HepG2 (cell line): ENCODE data around the gene ALKBH2. TPM values are rescaled to one million over a fixed set of nuclear protein-coding genes. Genes with fewer than 3 reads are reported as not detected.

Experiments used
- ATF1 ChIP-seq: IDR thresholded peaks from 2 replicates; pipeline ENCODE4 v1.6.1; 2016; ENCODE audit warnings: mild to moderate bottlenecking, control low read depth
- CENPX ChIP-seq: sonication (generic); formaldehyde crosslinking; IDR thresholded peaks from 2 replicates; pipeline ENCODE4 v1.9.0; 2021; ENCODE audit warnings: mild to moderate bottlenecking, missing genetic modification reagents, moderate library complexity
- CHCHD3 ChIP-seq: sonication (generic); formaldehyde crosslinking; IDR thresholded peaks from 2 replicates; pipeline ENCODE4 v1.8.0; 2022; ENCODE audit warnings: mild to moderate bottlenecking, missing genetic modification reagents, moderate library complexity
- ETV5 ChIP-seq: IDR thresholded peaks from 2 replicates; pipeline ENCODE4 v1.6.1; 2018; ENCODE audit warnings: missing biosample characterization, missing genetic modification reagents, inconsistent platforms, borderline replicate concordance
- HNRNPH1 ChIP-seq: fragments of 200-400 bp; formaldehyde crosslinking; optimal IDR thresholded peaks from 2 replicates; pipeline ENCODE3; 2017; ENCODE audit warnings: mild to moderate bottlenecking, low read depth, low read length
- KAT7 ChIP-seq: IDR thresholded peaks from 2 replicates; pipeline ENCODE4 v1.6.1; 2018; ENCODE audit warnings: borderline replicate concordance, missing compliant biosample characterization
- KLF13 ChIP-seq: sonication (generic); formaldehyde crosslinking; IDR thresholded peaks from 2 replicates; pipeline ENCODE4 v1.4.0; 2020; ENCODE audit warnings: mild to moderate bottlenecking, missing genetic modification reagents
- MAFG ChIP-seq: sonication (generic); formaldehyde crosslinking; IDR thresholded peaks from 2 replicates; pipeline ENCODE4 v1.5.1; 2020; ENCODE audit warnings: mild to moderate bottlenecking, missing genetic modification reagents
- NR1H2 ChIP-seq: sonication (generic); formaldehyde crosslinking; IDR thresholded peaks from 2 replicates; pipeline ENCODE4 v1.8.1; 2022; ENCODE audit warnings: low read depth, missing genetic modification reagents, borderline replicate concordance
- POLR2A ChIP-seq, 2 experiments: IDR thresholded peaks; 2 replicates each; pipeline ENCODE4 v1.6.1; 2011; ENCODE audit warnings: low read depth in 2 of 2, low read length in 2 of 2, mild to moderate bottlenecking in 1 of 2, moderate library complexity in 1 of 2; ENCODE audit not compliant: insufficient read depth in 1 of 2
- SIX1 ChIP-seq: sonication (generic); formaldehyde crosslinking; IDR thresholded peaks from 2 replicates; pipeline ENCODE4 v1.4.0; 2020; ENCODE audit warnings: missing genetic modification reagents, borderline replicate concordance
- SP140L ChIP-seq: sonication (generic); formaldehyde crosslinking; IDR thresholded peaks from 2 replicates; pipeline ENCODE4 v1.4.0; 2020; ENCODE audit warnings: missing genetic modification reagents, borderline replicate concordance
- SP4 ChIP-seq: sonication (generic); formaldehyde crosslinking; IDR thresholded peaks from 2 replicates; pipeline ENCODE4 v1.8.1; 2023; ENCODE audit warnings: mild to moderate bottlenecking, missing genetic modification reagents
- SRF ChIP-seq: IDR thresholded peaks from 2 replicates; pipeline ENCODE4 v1.6.1; 2011; ENCODE audit warnings: mild to moderate bottlenecking, low read depth, low read length, moderate library complexity
- TCF7L2 ChIP-seq: IDR thresholded peaks from 2 replicates; pipeline ENCODE4 v1.6.1; 2011; ENCODE audit warnings: mild to moderate bottlenecking, low read depth, low read length, moderate library complexity
- ZEB1 ChIP-seq: IDR thresholded peaks from 2 replicates; pipeline ENCODE4 v1.6.1; 2012; ENCODE audit warnings: mild to moderate bottlenecking, low read depth, inconsistent platforms; ENCODE audit not compliant: insufficient replicate concordance
- ZNF20 ChIP-seq: sonication (generic); formaldehyde crosslinking; IDR thresholded peaks from 2 replicates; pipeline ENCODE4 v1.4.0; 2020; ENCODE audit warnings: mild to moderate bottlenecking, moderate library complexity, missing genetic modification reagents
- ZNF335 ChIP-seq: sonication (generic); formaldehyde crosslinking; IDR thresholded peaks from 2 replicates; pipeline ENCODE4 v1.4.0; 2020; ENCODE audit warnings: missing genetic modification reagents
- ZNF354B ChIP-seq: sonication (generic); formaldehyde crosslinking; IDR thresholded peaks from 2 replicates; pipeline ENCODE4 v1.8.0; 2022; ENCODE audit warnings: mild to moderate bottlenecking, missing genetic modification reagents
- ZNF572 ChIP-seq: sonication (generic); formaldehyde crosslinking; IDR thresholded peaks from 2 replicates; pipeline ENCODE4 v1.5.1; 2020; ENCODE audit warnings: mild to moderate bottlenecking, missing genetic modification reagents
- ZNF737 ChIP-seq: sonication (generic); formaldehyde crosslinking; IDR thresholded peaks from 2 replicates; pipeline ENCODE4 v1.5.0; 2020; ENCODE audit warnings: missing genetic modification reagents, mild to moderate bottlenecking, borderline replicate concordance
- ZSCAN25 ChIP-seq: sonication (generic); formaldehyde crosslinking; IDR thresholded peaks from 2 replicates; pipeline ENCODE4 v1.8.0; 2022; ENCODE audit warnings: mild to moderate bottlenecking, missing genetic modification reagents
- polyA plus RNA-seq, 8 experiments: library from polyadenylated mRNA; depleted of rRNA in 3 of 8; stranded (reverse) in 7 of 8; unstranded in 1 of 8; fragments of >200 nt; fragmentation: Illumina TruSeq in 4 of 8; extraction: Trizol in 4 of 8; gene quantifications; 2 replicates each; pipeline versions ENCODE4 v1.2.1 to v1.2.3, GENCODE V29; 2011 to 2016; ENCODE audit warnings: low read depth in 4 of 8, missing spikeins in 1 of 8, mixed read lengths in 1 of 8; ENCODE audit not compliant: insufficient read depth in 1 of 8
- total RNA-seq, 5 experiments: library from RNA; depleted of rRNA; stranded (reverse); fragments of >200 nt; fragmentation: Illumina TruSeq; extraction: Trizol; gene quantifications; 2 replicates each; pipeline ENCODE4 v1.2.3, GENCODE V29; 2016; ENCODE audit warnings: low read depth in 1 of 5
- TF ChIP-seq, protein P1 (sequence below): sonication (generic); formaldehyde crosslinking; IDR thresholded peaks from 2 replicates; pipeline ENCODE4 v1.4.0; 2020; ENCODE audit warnings: missing genetic modification reagents
- TF ChIP-seq, protein P2 (sequence below): sonication (generic); formaldehyde crosslinking; IDR thresholded peaks from 2 replicates; pipeline ENCODE4 v1.8.1; 2023; ENCODE audit warnings: mild to moderate bottlenecking, missing genetic modification reagents
- TF ChIP-seq, protein P3 (sequence below): IDR thresholded peaks from 2 replicates; pipeline ENCODE4 v1.6.1; 2016; ENCODE audit warnings: mild to moderate bottlenecking, missing biosample characterization, missing genetic modification reagents
- TF ChIP-seq, protein P4 (sequence below): IDR thresholded peaks from 2 replicates; pipeline ENCODE4 v1.6.1; 2012; ENCODE audit warnings: inconsistent platforms

Gene ALKBH2
- total and polyA plus RNA-seq, 2 of the 13 experiments (the other 11 are each of a cell fraction or from before 2014, with no cell fraction given): 21.0 to 40.5 TPM

DNA sequence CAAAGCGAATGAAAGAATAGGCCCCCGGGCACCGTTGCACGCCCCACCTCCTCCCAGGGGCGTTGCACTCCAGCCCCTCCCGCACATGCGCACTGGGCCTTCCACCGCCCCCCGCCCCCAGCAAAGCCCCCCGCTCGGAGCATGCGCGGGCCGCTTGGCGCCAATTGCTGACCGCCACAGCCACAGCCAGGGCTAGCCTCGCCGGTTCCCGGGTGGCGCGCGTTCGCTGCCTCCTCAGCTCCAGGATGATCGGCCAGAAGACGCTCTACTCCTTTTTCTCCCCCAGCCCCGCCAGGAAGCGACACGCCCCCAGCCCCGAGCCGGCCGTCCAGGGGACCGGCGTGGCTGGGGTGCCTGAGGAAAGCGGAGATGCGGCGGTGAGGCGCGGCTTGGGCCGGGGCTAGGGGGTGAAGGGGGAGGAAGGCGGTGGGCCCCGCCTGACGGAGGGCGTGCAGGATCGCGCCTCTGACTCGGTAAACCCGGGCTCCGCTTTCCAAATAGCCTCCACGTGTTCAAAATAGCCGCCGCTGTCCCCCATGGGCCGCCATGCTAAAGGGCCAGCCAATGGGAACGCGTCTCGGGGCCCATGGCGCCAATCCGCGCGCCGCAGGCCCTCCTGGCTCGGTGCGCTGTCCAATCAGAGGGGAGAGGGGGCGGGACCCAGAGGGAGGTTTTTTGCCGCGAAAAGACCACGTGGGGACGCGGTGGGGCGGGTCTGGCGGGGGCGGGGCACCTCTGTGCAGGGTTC is 4.3 kb upstream of the ALKBH2 start, which contains the start of gene UNG (continued):
- TF ChIP-seq, protein P1, sequence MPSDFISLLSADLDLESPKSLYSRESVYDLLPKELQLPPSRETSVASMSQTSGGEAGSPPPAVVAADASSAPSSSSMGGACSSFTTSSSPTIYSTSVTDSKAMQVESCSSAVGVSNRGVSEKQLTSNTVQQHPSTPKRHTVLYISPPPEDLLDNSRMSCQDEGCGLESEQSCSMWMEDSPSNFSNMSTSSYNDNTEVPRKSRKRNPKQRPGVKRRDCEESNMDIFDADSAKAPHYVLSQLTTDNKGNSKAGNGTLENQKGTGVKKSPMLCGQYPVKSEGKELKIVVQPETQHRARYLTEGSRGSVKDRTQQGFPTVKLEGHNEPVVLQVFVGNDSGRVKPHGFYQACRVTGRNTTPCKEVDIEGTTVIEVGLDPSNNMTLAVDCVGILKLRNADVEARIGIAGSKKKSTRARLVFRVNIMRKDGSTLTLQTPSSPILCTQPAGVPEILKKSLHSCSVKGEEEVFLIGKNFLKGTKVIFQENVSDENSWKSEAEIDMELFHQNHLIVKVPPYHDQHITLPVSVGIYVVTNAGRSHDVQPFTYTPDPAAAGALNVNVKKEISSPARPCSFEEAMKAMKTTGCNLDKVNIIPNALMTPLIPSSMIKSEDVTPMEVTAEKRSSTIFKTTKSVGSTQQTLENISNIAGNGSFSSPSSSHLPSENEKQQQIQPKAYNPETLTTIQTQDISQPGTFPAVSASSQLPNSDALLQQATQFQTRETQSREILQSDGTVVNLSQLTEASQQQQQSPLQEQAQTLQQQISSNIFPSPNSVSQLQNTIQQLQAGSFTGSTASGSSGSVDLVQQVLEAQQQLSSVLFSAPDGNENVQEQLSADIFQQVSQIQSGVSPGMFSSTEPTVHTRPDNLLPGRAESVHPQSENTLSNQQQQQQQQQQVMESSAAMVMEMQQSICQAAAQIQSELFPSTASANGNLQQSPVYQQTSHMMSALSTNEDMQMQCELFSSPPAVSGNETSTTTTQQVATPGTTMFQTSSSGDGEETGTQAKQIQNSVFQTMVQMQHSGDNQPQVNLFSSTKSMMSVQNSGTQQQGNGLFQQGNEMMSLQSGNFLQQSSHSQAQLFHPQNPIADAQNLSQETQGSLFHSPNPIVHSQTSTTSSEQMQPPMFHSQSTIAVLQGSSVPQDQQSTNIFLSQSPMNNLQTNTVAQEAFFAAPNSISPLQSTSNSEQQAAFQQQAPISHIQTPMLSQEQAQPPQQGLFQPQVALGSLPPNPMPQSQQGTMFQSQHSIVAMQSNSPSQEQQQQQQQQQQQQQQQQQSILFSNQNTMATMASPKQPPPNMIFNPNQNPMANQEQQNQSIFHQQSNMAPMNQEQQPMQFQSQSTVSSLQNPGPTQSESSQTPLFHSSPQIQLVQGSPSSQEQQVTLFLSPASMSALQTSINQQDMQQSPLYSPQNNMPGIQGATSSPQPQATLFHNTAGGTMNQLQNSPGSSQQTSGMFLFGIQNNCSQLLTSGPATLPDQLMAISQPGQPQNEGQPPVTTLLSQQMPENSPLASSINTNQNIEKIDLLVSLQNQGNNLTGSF (CRISPR knock-in tag): no peak
- TF ChIP-seq POLR2A (IDR thresholded peaks at IDR 0.05; ENCODE audit: insufficient read depth in 1 of 2, low read depth in 2 of 2, low read length in 2 of 2): peak; percentile 60 to 75; a peak in 3 of 4 replicates
- TF ChIP-seq NR1H2 (CRISPR knock-in tag): no peak
- TF ChIP-seq SRF: no peak
- TF ChIP-seq, protein P2, sequence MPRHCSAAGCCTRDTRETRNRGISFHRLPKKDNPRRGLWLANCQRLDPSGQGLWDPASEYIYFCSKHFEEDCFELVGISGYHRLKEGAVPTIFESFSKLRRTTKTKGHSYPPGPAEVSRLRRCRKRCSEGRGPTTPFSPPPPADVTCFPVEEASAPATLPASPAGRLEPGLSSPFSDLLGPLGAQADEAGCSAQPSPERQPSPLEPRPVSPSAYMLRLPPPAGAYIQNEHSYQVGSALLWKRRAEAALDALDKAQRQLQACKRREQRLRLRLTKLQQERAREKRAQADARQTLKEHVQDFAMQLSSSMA (CRISPR knock-in tag): no peak
- no peak for TF ChIP-seq ATF1 (CRISPR knock-in tag)
- no peak for TF ChIP-seq MAFG
- no peak for TF ChIP-seq ZEB1
- peak; percentile 84 for TF ChIP-seq SP4 (CRISPR knock-in tag)
- no peak for TF ChIP-seq ZNF335 (CRISPR knock-in tag)
- TF ChIP-seq, protein P3, sequence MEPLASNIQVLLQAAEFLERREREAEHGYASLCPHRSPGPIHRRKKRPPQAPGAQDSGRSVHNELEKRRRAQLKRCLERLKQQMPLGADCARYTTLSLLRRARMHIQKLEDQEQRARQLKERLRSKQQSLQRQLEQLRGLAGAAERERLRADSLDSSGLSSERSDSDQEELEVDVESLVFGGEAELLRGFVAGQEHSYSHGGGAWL (CRISPR knock-in tag): peak; percentile 76; the same call in 1 of the 2 replicates
- TF ChIP-seq KAT7 (CRISPR knock-in tag): no peak
- TF ChIP-seq CENPX (CRISPR knock-in tag): no peak
- no peak for TF ChIP-seq ETV5 (CRISPR knock-in tag)
- TF ChIP-seq HNRNPH1: no peak
- TF ChIP-seq KLF13 (CRISPR knock-in tag): no peak
- TF ChIP-seq SP140L (CRISPR knock-in tag): no peak
- no peak for TF ChIP-seq ZSCAN25 (CRISPR knock-in tag)
- TF ChIP-seq, protein P4, sequence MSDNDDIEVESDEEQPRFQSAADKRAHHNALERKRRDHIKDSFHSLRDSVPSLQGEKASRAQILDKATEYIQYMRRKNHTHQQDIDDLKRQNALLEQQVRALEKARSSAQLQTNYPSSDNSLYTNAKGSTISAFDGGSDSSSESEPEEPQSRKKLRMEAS: peak; percentile 90
- TF ChIP-seq ZNF572 (CRISPR knock-in tag): peak; percentile 81; the same call in 1 of the 2 replicates
- no peak for TF ChIP-seq TCF7L2
- TF ChIP-seq ZNF354B: peak; percentile 18; the same call in 1 of the 2 replicates
- no peak for TF ChIP-seq ZNF737 (CRISPR knock-in tag)
- no peak for TF ChIP-seq SIX1
- TF ChIP-seq CHCHD3 (CRISPR knock-in tag): peak; percentile 69; the same call in 1 of the 2 replicates
- no peak for TF ChIP-seq ZNF20 (CRISPR knock-in tag)
